Prostate gland (tissue), 2 donors: ENCODE data around the gene RCC2.

ENCODE experiments used
- POLR2A ChIP-seq: fragments of 450-650 bp; IDR thresholded peaks from one replicate; pipeline ENCODE4 v1.6.1; 2016; ENCODE audit warnings: antibody characterized with exemption, mild to moderate bottlenecking
- POLR2AphosphoS5 ChIP-seq: sonication (generic); formaldehyde crosslinking; IDR thresholded peaks from one replicate; pipeline ENCODE4 v1.6.1; 2017; ENCODE audit warnings: antibody characterized with exemption
- TF ChIP-seq, protein P1 (sequence below), 4 experiments: fragments of 200-600 bp in 2 of 4; fragments of 450-650 bp in 2 of 4; sonication (generic) in 2 of 4; IDR thresholded peaks; 1 replicate in 3 of 4; 2 replicates in 1 of 4; pipeline ENCODE4 v1.5.1; 2016 to 2019; ENCODE audit warnings: antibody characterized with exemption in 4 of 4, mild to moderate bottlenecking in 2 of 4, moderate library complexity in 2 of 4

- TF ChIP-seq, protein P1, sequence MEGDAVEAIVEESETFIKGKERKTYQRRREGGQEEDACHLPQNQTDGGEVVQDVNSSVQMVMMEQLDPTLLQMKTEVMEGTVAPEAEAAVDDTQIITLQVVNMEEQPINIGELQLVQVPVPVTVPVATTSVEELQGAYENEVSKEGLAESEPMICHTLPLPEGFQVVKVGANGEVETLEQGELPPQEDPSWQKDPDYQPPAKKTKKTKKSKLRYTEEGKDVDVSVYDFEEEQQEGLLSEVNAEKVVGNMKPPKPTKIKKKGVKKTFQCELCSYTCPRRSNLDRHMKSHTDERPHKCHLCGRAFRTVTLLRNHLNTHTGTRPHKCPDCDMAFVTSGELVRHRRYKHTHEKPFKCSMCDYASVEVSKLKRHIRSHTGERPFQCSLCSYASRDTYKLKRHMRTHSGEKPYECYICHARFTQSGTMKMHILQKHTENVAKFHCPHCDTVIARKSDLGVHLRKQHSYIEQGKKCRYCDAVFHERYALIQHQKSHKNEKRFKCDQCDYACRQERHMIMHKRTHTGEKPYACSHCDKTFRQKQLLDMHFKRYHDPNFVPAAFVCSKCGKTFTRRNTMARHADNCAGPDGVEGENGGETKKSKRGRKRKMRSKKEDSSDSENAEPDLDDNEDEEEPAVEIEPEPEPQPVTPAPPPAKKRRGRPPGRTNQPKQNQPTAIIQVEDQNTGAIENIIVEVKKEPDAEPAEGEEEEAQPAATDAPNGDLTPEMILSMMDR (IDR thresholded peaks at IDR 0.05), result no peak
- TF ChIP-seq POLR2A, result no peak
- no peak for TF ChIP-seq POLR2AphosphoS5
Measured at GRCh38 chr1:17432412-17432811, 7.1 kb downstream of the RCC2 start.
